Panc1 (cell line): Measurements from ENCODE around the gene TRIM59.

Experiments
- CTCF ChIP-seq: fragments of 450-650 bp; IDR thresholded peaks from 2 replicates; pipeline ENCODE4 v1.5.1; 2017; ENCODE audit warnings: mild to moderate bottlenecking
- REST ChIP-seq, 2 experiments: IDR thresholded peaks; 2 replicates each; pipeline ENCODE4 v1.6.1; 2011 to 2012; ENCODE audit warnings: low read depth in 2 of 2, control low read depth in 1 of 2, low read length in 1 of 2, mild to moderate bottlenecking in 1 of 2, moderate library complexity in 1 of 2; ENCODE audit not compliant: insufficient read depth in 1 of 2
- SIN3A ChIP-seq: IDR thresholded peaks from 2 replicates; pipeline ENCODE4 v1.6.1; 2012; ENCODE audit warnings: low read depth, mild to moderate bottlenecking, low read length, moderate library complexity, borderline replicate concordance; ENCODE audit not compliant: insufficient read depth

GRCh38 chr3:160464321-160464720 is 14.7 kb upstream of the TRIM59 start:
- TF ChIP-seq CTCF (no peak), SIN3A (no peak), REST (IDR thresholded peaks at IDR 0.05; ENCODE audit: insufficient read depth in 1 of 2, low read depth in 2 of 2, low read length in 1 of 2) (no peak)
